AG09319 (cell line): ENCODE data around the gene AMBP.

Experiments used
- DNase-seq: peaks from one replicate; pipeline ENCODE4 v3.0.0-alpha.2; 2010; ENCODE audit warnings: low read depth; ENCODE audit errors: extremely low read depth
- TF ChIP-seq, protein P1 (sequence below): IDR thresholded peaks from 2 replicates; pipeline ENCODE4 v1.5.1; 2011; ENCODE audit warnings: low read depth, mild to moderate bottlenecking, inconsistent platforms, low read length, moderate library complexity

Gene AMBP

DNA sequence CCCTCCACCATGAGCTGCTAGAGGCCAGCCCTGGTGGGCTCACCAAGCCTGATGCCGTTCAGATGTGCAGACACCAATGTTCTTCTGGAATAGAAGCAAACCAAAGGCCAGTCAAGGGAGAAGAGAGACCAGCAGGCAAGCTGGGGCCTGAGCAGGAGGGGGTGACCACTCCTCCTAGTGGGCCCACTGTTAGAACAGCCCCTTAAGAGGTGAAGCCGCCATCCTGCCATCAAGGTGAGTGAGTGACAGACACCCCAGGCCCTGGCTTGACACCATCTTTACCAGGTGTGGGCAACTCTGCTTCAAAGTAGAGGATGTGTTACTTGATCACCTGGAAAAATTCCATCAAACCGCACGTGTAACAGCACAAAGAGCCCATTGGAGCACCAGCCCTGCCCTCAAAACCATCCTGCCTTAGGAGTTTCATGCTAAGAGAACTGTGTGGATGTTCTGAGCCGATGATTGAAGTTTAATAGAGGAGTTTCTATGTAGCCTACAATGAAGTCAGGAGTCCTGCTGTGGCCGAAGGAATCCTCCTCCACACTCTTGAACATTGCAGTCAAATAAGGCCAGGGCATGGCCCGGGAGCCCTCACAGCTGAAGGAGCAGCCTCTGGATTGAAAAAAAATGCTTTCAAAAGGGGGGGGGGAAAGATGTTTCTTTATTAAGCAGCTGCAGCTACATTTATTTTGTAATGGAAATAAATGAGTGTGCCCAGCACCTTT, 20.8 kb downstream of the AMBP start:
- TF ChIP-seq, protein P1, sequence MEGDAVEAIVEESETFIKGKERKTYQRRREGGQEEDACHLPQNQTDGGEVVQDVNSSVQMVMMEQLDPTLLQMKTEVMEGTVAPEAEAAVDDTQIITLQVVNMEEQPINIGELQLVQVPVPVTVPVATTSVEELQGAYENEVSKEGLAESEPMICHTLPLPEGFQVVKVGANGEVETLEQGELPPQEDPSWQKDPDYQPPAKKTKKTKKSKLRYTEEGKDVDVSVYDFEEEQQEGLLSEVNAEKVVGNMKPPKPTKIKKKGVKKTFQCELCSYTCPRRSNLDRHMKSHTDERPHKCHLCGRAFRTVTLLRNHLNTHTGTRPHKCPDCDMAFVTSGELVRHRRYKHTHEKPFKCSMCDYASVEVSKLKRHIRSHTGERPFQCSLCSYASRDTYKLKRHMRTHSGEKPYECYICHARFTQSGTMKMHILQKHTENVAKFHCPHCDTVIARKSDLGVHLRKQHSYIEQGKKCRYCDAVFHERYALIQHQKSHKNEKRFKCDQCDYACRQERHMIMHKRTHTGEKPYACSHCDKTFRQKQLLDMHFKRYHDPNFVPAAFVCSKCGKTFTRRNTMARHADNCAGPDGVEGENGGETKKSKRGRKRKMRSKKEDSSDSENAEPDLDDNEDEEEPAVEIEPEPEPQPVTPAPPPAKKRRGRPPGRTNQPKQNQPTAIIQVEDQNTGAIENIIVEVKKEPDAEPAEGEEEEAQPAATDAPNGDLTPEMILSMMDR = no peak
- no peak for DNase-seq

DNA sequence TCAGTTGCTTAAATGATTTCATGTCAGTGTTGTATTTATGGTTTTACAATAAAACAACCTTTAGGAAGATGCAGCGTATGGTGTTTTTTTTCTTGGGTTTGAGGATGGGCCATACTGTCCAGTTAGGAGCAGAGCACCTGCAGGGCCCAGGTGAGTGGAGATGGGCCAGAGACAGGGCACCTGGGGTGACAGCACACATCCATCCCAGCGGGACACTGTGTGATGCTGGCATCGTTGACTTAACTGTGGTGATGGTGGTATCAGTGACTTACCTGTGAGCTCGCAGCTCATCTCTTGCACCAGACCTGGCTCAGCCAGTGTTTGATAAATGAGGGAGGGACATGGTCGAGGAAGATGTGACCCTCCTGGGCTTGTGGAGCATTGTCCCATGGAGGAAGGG, 21.6 kb downstream of the AMBP start:
- no peak for DNase-seq
- TF ChIP-seq, protein P1 = no peak

DNA sequence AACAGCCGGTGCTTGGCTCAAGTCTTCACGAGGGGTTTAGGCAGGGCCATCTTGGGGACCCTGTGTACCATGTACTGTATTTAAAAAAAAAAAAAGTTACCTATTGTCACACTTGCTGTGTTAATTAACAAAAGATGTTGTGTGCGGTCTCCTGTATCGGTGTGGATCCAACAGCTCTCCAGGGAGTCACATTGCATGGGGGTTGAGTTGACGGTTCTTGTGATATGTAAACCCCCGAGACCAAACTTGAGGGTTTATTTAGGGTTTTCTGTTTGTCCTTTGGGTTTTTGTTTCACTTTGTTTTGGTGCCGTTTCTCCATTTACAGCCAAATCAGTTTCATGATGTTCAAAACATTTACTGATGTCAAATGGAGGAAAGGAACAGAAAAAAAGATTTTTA, 22.2 kb downstream of the AMBP start:
- TF ChIP-seq, protein P1 = no peak
- DNase-seq = no peak

DNA sequence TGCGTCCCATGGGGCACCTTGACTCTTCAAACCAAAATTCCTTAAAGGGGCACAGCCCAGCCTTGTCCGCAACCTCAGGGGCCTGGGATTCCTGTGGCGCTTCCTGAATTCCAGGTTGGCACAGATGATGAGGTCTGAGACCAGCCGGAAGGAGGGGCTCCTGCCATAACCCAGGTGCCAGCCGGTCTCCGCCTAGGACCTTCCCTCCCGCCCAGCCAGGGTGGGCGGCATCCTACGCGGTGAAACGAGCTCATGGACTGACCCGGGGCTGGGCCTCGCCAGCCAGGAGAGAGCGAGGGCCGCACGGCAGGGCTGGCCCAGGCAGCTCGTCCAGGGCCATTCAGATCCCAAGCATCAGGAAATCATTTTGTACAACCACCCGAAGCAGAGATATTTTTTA, 23.0 kb downstream of the AMBP start:
- DNase-seq = no peak
- TF ChIP-seq, protein P1 = no peak

DNA sequence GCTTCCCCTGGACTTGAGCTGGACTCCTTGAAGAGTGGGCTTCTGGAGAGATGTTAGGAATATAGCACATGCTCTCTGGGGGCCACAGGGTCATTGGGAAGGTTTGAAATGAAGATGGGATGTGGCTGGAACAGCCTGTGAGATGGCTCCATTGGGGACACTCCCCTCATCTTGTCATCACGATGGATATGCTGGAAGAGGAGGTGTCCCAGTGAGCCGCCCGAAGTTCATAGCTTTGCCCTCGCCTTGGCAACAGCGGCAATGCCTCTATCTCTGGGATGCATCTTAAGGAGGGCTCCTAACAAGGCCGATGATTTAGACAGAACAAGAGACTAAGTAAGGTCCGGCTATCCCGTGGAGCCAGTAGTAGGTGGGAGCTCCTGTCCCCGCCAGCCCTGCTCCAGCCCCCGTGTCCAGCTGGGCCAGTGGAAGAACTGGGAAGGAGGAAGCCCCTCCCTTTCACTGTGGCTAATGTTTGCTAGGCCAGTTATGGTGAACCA, 23.9 kb downstream of the AMBP start:
- TF ChIP-seq, protein P1 = no peak

DNA sequence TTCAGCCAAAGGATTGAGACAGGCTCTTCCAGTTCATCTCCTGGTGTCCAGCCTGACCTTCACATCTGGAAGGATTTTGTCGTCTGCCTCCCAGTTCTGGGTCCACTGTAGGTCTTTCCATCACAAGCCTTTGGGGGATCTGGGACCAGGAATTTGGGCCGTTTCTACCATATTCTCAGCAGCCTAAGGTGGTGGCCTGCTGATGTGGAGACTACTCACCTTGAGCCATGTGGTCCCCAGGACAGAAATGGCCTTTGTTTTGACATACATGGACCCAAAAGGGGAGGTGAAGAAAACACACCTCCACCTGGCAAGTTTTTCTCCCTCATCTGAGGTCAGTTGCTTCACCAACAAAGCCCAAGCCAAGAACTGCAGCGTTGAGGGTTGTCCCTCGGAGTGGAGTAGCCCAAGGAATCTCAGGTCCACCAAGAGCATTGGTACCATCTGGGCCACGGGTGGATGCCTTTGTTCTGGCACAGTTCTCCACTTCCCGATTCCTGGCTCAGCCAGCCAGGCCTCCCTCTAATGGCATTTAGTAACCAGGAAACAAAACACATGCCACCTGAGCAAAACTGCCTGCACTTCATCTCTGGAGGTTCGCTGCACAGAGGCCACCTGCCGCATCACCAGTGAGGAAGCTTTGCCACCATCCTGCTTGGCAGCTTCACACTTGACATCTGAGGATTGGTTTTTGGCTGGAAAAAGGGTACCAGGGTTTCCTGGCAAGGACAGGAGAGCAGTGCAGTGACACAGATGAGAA, 24.7 kb downstream of the AMBP start:
- no peak for DNase-seq
- TF ChIP-seq, protein P1 = no peak

More for the DNA sequence above, 23.9 kb downstream of the AMBP start:
- DNase-seq = no peak

DNA sequence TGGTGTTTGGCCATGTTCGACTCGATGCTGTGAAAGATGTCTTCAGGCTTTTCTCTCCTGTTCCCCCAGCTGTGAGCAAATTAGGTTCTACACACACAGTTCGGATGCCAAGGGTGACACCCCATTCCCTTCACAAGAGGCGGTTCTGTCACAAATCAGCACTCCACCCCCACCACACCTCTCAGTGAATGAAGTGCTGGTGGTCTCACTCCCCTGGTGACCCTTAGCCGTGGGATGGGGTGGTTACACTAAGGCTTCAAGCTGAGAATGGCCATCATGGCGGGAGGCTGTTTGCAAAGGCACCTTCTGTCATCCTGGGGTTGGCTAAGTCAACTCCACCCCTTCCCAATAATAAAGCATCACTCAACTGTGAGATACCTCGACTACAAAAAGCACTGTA, 26.4 kb downstream of the AMBP start:
- DNase-seq = no peak
- TF ChIP-seq, protein P1 = no peak
